NB4 (cell line): ENCODE data around the gene OTUD3.

Experiments
- POLR2A ChIP-seq: IDR thresholded peaks from 2 replicates; pipeline ENCODE4 v1.6.1; 2011; ENCODE audit warnings: mild to moderate bottlenecking; ENCODE audit not compliant: insufficient read length; ENCODE audit errors: extremely low read depth
- TF ChIP-seq, protein P1 (sequence below): IDR thresholded peaks from one replicate; pipeline ENCODE4 v1.5.1; 2012; ENCODE audit warnings: low read depth, low read length

DNA sequence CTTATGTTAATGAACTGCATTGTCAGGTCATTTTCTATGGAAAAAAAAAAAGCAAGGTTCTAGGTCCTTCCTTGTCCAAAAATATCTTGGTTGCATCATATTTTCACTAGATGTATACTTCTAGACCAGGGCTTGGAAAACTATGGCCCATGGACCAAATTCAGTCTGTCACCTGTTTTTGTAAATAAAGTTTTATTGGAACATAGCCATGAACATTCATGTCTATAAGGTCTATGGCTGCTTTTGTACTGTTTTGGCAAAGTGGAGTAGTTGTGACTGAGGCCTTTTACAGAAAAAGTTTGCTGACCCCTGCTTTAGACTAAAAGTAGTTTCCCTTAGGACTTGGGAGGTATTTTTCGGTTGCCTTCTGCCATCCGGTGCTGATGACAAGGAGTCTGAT, 60.5 kb downstream of the OTUD3 start:
- no peak for TF ChIP-seq POLR2A
- TF ChIP-seq, protein P1, sequence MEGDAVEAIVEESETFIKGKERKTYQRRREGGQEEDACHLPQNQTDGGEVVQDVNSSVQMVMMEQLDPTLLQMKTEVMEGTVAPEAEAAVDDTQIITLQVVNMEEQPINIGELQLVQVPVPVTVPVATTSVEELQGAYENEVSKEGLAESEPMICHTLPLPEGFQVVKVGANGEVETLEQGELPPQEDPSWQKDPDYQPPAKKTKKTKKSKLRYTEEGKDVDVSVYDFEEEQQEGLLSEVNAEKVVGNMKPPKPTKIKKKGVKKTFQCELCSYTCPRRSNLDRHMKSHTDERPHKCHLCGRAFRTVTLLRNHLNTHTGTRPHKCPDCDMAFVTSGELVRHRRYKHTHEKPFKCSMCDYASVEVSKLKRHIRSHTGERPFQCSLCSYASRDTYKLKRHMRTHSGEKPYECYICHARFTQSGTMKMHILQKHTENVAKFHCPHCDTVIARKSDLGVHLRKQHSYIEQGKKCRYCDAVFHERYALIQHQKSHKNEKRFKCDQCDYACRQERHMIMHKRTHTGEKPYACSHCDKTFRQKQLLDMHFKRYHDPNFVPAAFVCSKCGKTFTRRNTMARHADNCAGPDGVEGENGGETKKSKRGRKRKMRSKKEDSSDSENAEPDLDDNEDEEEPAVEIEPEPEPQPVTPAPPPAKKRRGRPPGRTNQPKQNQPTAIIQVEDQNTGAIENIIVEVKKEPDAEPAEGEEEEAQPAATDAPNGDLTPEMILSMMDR, result no peak
